ENCODE data around the gene UNC13D. TPM values are rescaled to one million over a fixed set of nuclear protein-coding genes. Genes with fewer than 3 reads are reported as not detected.

UNC13D gene
- total RNA-seq, 1 experiment from 2014 or later: 20.2 TPM

GRCh38 chr17:75813081-75814020, 30.9 kb downstream of the UNC13D start (continued):
- TF ChIP-seq ATF3 (IDR thresholded peaks at IDR 0.05): no peak

GRCh38 chr17:75812096-75813013, 31.8 kb downstream of the UNC13D start:
- Histone ChIP-seq H3K4me3 (replicated peaks in 1 of 2; ENCODE audit: low read depth in 1 of 2, low read length in 2 of 2) (no peak overlapping the region), H3K79me2 (ENCODE audit: insufficient read depth, low read length) (no peaks in the 10 kb centered on the region), H3K4me2 (ENCODE audit: low read length) (no peak overlapping the region), H3K9me3 (ENCODE audit: control insufficient read depth in 1 of 2, insufficient read depth in 1 of 2, low read depth in 1 of 2, low read length in 2 of 2) (no peaks in the 10 kb centered on the region), H3K9me2 (ENCODE audit: insufficient read depth) (no peaks in the 10 kb centered on the region), H3K9ac (ENCODE audit: low read length) (no peak overlapping the region), H2AFZ (ENCODE audit: low read depth, low read length, poor library complexity, severe bottlenecking) (no peak overlapping the region), H3K4me1 (ENCODE audit: control insufficient read depth in 1 of 2, insufficient read depth in 2 of 2, low read length in 2 of 2) (peaks cover 0 to 5% of the 10 kb centered on the region in 2 experiments; a peak in 1 of 4 replicates), H3K36me3 (ENCODE audit: control insufficient read depth in 1 of 2, insufficient read depth in 2 of 2, low read length in 2 of 2) (peaks cover 19 to 29% of the 10 kb centered on the region in 2 experiments; a peak in 3 of 4 replicates), H3K27me3 (ENCODE audit: insufficient read depth, low read length) (no peaks in the 10 kb centered on the region), H4K20me1 (ENCODE audit: insufficient read depth) (no peaks in the 10 kb centered on the region), H3K27ac (ENCODE audit: low read depth, low read length) (no peak overlapping the region)
- ChIA-PET RAD21 (ENCODE audit: low non-redundant PET in 1 of 2, low total read pairs in 2 of 2, uncharacterized antibody in 2 of 2, unreplicated experiment in 2 of 2) (no interaction called here), CTCF (no interaction called here), POLR2A (interaction anchor here (0.6 kb wide), 1 partner anchor 32 kb away, joined by 3 read pairs; a partner anchor contains a TSS)
- intact Hi-C loops (cut with micrococcal nuclease): no loop called here
- no TSS peak for BruUV-seq (replicated peaks)
- DNase-seq (ENCODE audit: low read depth, low spot score) (no peak), ATAC-seq (no peak)
- TF ChIP-seq ZFX (IDR thresholded peaks at IDR 0.05): no peak
- TF ChIP-seq SIN3A (IDR thresholded peaks at IDR 0.05; ENCODE audit: low read depth): no peak
- no peak for TF ChIP-seq REST (IDR thresholded peaks at IDR 0.05; ENCODE audit: low read depth)
- TF ChIP-seq EZH2 (IDR thresholded peaks at IDR 0.05): no peak
- TF ChIP-seq EGR1 (IDR thresholded peaks at IDR 0.05; ENCODE audit: low read depth): no peak
- no peak for TF ChIP-seq CEBPB (IDR thresholded peaks at IDR 0.05; ENCODE audit: low read depth)
- no peak for TF ChIP-seq SRF (IDR thresholded peaks at IDR 0.05; ENCODE audit: low read depth)
- TF ChIP-seq TCF7L2 (IDR thresholded peaks at IDR 0.05; ENCODE audit: borderline replicate concordance, extremely low read depth, insufficient read depth, insufficient read length): no peak
- no peak for TF ChIP-seq POLR2A (IDR thresholded peaks at IDR 0.05; ENCODE audit: borderline replicate concordance, extremely low read depth, insufficient read depth, insufficient read length)
- no peak for TF ChIP-seq ZNF274 (IDR thresholded peaks at IDR 0.05; ENCODE audit: low read depth, low read length)
- no peak for TF ChIP-seq ZBTB33 (IDR thresholded peaks at IDR 0.05; ENCODE audit: extremely low read depth, insufficient replicate concordance, low read length)
- TF ChIP-seq ATF3 (IDR thresholded peaks at IDR 0.05): no peak
- no peak for TF ChIP-seq FOSL1 (IDR thresholded peaks at IDR 0.05; ENCODE audit: low read depth)
- no peak for TF ChIP-seq RAD21 (IDR thresholded peaks at IDR 0.05; ENCODE audit: low read depth)
- TF ChIP-seq POLR2AphosphoS5 (IDR thresholded peaks at IDR 0.05; ENCODE audit: low read depth, low read length): no peak
- TF ChIP-seq MAX (IDR thresholded peaks at IDR 0.05): no peak
